Right renal pelvis (tissue), 4 donors: ENCODE measurements around the gene GARIN3. TPM values are rescaled to one million over a fixed set of nuclear protein-coding genes. Genes with fewer than 3 reads are reported as not detected.
A peak's percentile ranks its signal among the peaks of the same experiment; 100 is the strongest.

ENCODE experiments used
- DNase-seq, 4 donors: peaks; one replicate each; pipeline ENCODE4 v3.0.0-alpha.2; 2013; ENCODE audit warnings: low read depth in 4 of 4, low spot score in 3 of 4, missing footprints in 1 of 4
- polyA plus RNA-seq, 4 donors: library from polyadenylated mRNA; unstranded; fragments of 120-200 nt; gene quantifications; one replicate each; pipeline ENCODE4 v1.2.1, GENCODE V29; 2013; ENCODE audit not compliant: insufficient read length in 4 of 4

GARIN3 gene
- polyA plus RNA-seq, 4 donors, result not detected

GRCh38 chr5:157150995-157151394, 15.1 kb downstream of the GARIN3 start:
- no peak for DNase-seq

GRCh38 chr5:157148734-157149615, 17.1 kb downstream of the GARIN3 start:
- peak; percentile 54 to 74 (median 64) for DNase-seq

- DNase-seq, result peak in 3 of 4 donors; percentile 14 to 79 (median 30)
These were observed 22.7 kb downstream of the GARIN3 start for GRCh38 chr5:157143127-157143971.

GRCh38 chr5:157142317-157143126, 23.5 kb downstream of the GARIN3 start, which contains the start of gene MED7:
MED7 (minus strand) TSS chr5:157142865; CDS start chr5:157139431, 3,434 bp downstream.
- peak; percentile 97 to 99 (median 99) for DNase-seq

GRCh38 chr5:157137691-157138090, 28.4 kb downstream of the GARIN3 start:
- DNase-seq, result no peak

GRCh38 chr5:157132281-157132612, 33.8 kb downstream of the GARIN3 start:
- no peak for DNase-seq

GRCh38 chr5:157130925-157131324, 35.1 kb downstream of the GARIN3 start:
- DNase-seq, result no peak

GRCh38 chr5:157121709-157122108, 44.4 kb downstream of the GARIN3 start:
- no peak for DNase-seq

GRCh38 chr5:157120102-157120501, 46.0 kb downstream of the GARIN3 start:
- no peak for DNase-seq

- no peak for DNase-seq
These were observed 49.5 kb downstream of the GARIN3 start for GRCh38 chr5:157116483-157116954.

- DNase-seq, result no peak
These were observed 50.6 kb downstream of the GARIN3 start for GRCh38 chr5:157115502-157115901.

- no peak for DNase-seq
These were observed 51.1 kb downstream of the GARIN3 start for GRCh38 chr5:157115012-157115411.

GRCh38 chr5:157113002-157113401, 53.1 kb downstream of the GARIN3 start:
- no peak for DNase-seq

Other genes with a start within 250 kb of the GARIN3 start
- under 1 TPM; 0.37 to 0.77 (median 0.54) TPM for gene TIMD4, start 203.0 kb downstream of the GARIN3 start, polyA plus RNA-seq
- gene HAVCR1, start 107.1 kb downstream of the GARIN3 start, polyA plus RNA-seq, result 1 to 10 TPM; 2.1 to 2.7 (median 2.2) TPM
- gene HAVCR2, start 57.2 kb downstream of the GARIN3 start, polyA plus RNA-seq, result 10 to 100 TPM in 3 of 4 donors, 1 to 10 TPM in 1; 6.6 to 11.6 (median 10.5) TPM
- gene MED7, start 23.4 kb downstream of the GARIN3 start, polyA plus RNA-seq, result 10 to 100 TPM; 20.7 to 26.4 (median 22.8) TPM
- gene ITK, start 14.6 kb upstream of the GARIN3 start, polyA plus RNA-seq, result under 1 TPM; 0.20 to 0.47 (median 0.44) TPM
- 100 to 1,000 TPM; 106 to 149 (median 120) TPM for gene CYFIP2, start 99.9 kb upstream of the GARIN3 start, polyA plus RNA-seq